Heart right ventricle (tissue), 16 donors: Measurements from ENCODE around the gene NCKAP5. TPM values are rescaled to one million over a fixed set of nuclear protein-coding genes. Genes with fewer than 3 reads are reported as not detected.

ENCODE experiments used
- ATAC-seq, 8 donors: fragments of 200-7000 bp; cut with Tn5 transposase; one replicate each; pipeline ENCODE4 v1.9.1; 2020; ENCODE audit warnings: mild to moderate bottlenecking in 8 of 8, moderate library complexity in 8 of 8, moderate number of reproducible peaks in 1 of 8
- DNase-seq, 2 donors: peaks; one replicate each; pipeline ENCODE4 v3.0.0-alpha.2; 2020
- H3K27ac ChIP-seq, 10 donors: fragments of 200-600 bp; sonication (generic) in 2 of 10; one replicate each; pipeline versions ENCODE4 v1.5.0 to v1.8.0; 2020 to 2022; ENCODE audit warnings: mild to moderate bottlenecking in 3 of 10
- H3K27me3 ChIP-seq, 7 donors: fragments of 200-600 bp; one replicate each; pipeline ENCODE4 v1.8.0; 2021 to 2022; ENCODE audit warnings: mild to moderate bottlenecking in 2 of 7
- H3K36me3 ChIP-seq, 9 donors: fragments of 200-600 bp; sonication (generic) in 1 of 9; one replicate each; pipeline versions ENCODE4 v1.5.0 to v1.8.0; 2020 to 2022; ENCODE audit warnings: mild to moderate bottlenecking in 2 of 9
- H3K4me1 ChIP-seq, 9 donors: fragments of 200-600 bp; sonication (generic) in 1 of 9; one replicate each; pipeline versions ENCODE4 v1.5.0 to v1.8.0; 2020 to 2022; ENCODE audit warnings: mild to moderate bottlenecking in 4 of 9
- H3K4me3 ChIP-seq, 10 donors: fragments of 200-600 bp; sonication (generic) in 2 of 10; one replicate each; pipeline versions ENCODE4 v1.5.0 to v1.8.0; 2020 to 2022; ENCODE audit warnings: mild to moderate bottlenecking in 7 of 10, moderate library complexity in 2 of 10
- H3K9me3 ChIP-seq, 11 donors: fragments of 200-600 bp in 10 of 11; sonication (generic) in 2 of 11; one replicate each; pipeline versions ENCODE4 v1.5.0 to v1.8.0; 2013 to 2022; ENCODE audit warnings: mild to moderate bottlenecking in 2 of 11, control low read depth in 1 of 11, moderate library complexity in 1 of 11
- CTCF ChIP-seq, 9 donors: fragments of 200-600 bp; sonication (generic) in 2 of 9; IDR thresholded peaks; one replicate each; pipeline versions ENCODE4 v1.5.0 to v1.8.0; 2021 to 2022; ENCODE audit warnings: antibody characterized with exemption in 9 of 9, mild to moderate bottlenecking in 5 of 9, moderate library complexity in 1 of 9
- WGBS, 2 donors: extraction: QIAGEN DNeasy Blood & Tissue Kit; methylation state at CpG; one replicate each; pipeline ENCODE4 v1.1.7; 2013; ENCODE audit warnings: inconsistent platforms in 1 of 2; 5-methylcytosine and 5-hydroxymethylcytosine counted together
- intact Hi-C, 10 donors: fragments of 100-400 bp; cut with DNase I; formaldehyde crosslinking; loops; one replicate each; pipeline versions ENCODE4 v1.11.1 to v1.14.2; 2022
- polyA plus RNA-seq, 2 donors: library from polyadenylated mRNA; stranded (reverse); fragments of 200-250 nt; gene quantifications; one replicate each; pipeline ENCODE4 v1.2.3, GENCODE V29; 2013
- total RNA-seq, 10 donors: library from RNA; stranded (reverse); fragmentation: NEBNext Ultra II Directional in 3 of 10; extraction: Animal tissue kit (Norgen Biotek cat#: 25700) in 3 of 10; gene quantifications; one replicate each; pipeline versions ENCODE4 v1.2.1 to v1.2.4, GENCODE V29; 2021 to 2023
- donor health status: Arrhythmogenic right ventricular cardiomyopathy.
- donor health status: ischemic (EF 13 %, LVEDD 7.1; RV severe dilation, severe dysfunction).
- donor health status: healthy with polysubstance abuse.
- donor health status: DM: no; HTN: yes; CAD: no.
- donor health status: DM: no; HTN: no; CAD: no.
- donor health status: ischemic (EF 25% LVEDD 6.9; RV normal size, moderate dysfunction).
- donor health status: ischemic (EF 25% LVEDD 5.7; RV mildly dilated, moderate dysfunction).
- donor health status: healthy.
- donor health status: DM: yes; HTN: yes; CAD: no.
- donor health status: Ischemic cardiomyopathy.
- donor health status: ischemic (EF 35%, LVEDD 5.7; RV mildly dilated, moderate dysfunction).
- donor health status: nonischemic (EF 11% LVEDD 7.7; RV severe dilation, severe dysfunction).
- donor health status: DM: yes; HTN: yes; CAD: no.
- donor health status: PGD.
- donor health status: ischemic (EF 29% LVEDD 5.4; RV normal size, mild dysfunction).
- donor health status: nonischemic (EF 23%, LVEDD 6.1; RV moderate dilation, normal function).

The NCKAP5 gene
- total and polyA plus RNA-seq, 12 donors = 0.57 to 11.7 (median 6.2) TPM

GRCh38 chr2:133173224-133173623, 395.0 kb downstream of the NCKAP5 start:
- H3K36me3 ChIP-seq = no peaks in the 10 kb centered on the region
- H3K9me3 ChIP-seq = no peaks in the 10 kb centered on the region
- TF ChIP-seq CTCF (IDR thresholded peaks at IDR 0.05) = no peak
- intact Hi-C loops = loop anchor here in 8 of 10 donors (5.0 to 10.0 kb wide), 4 partner anchors 382 to 628 kb away; no protein-coding TSS in a partner anchor
- H3K27me3 ChIP-seq = no peaks in the 10 kb centered on the region
- ATAC-seq = no peak
- H3K27ac ChIP-seq = no peak overlapping the region
- no peaks in the 10 kb centered on the region for H3K4me1 ChIP-seq
- H3K4me3 ChIP-seq = no peak overlapping the region
- DNase-seq = no peak

- TF ChIP-seq CTCF (IDR thresholded peaks at IDR 0.05) = peak in 8 of 9 donors; percentile 18 to 64 (median 59)
- Histone ChIP-seq H3K4me1 (no peaks in the 10 kb centered on the region), H3K9me3 (no peaks in the 10 kb centered on the region), H3K27me3 (no peaks in the 10 kb centered on the region), H3K36me3 (no peaks in the 10 kb centered on the region), H3K4me3 (no peak overlapping the region), H3K27ac (no peak overlapping the region)
- WGBS, 2 donors = 28% methylated on average over 3 of the region's 3 CpGs
- intact Hi-C loops = loop anchor here in 8 of 10 donors (5.0 to 10.0 kb wide), 4 partner anchors 383 to 627 kb away; no protein-coding TSS in a partner anchor
- peak in 1 of 2 donors; percentile 4 for DNase-seq
- ATAC-seq = peak in 1 of 8 donors; percentile 35
Observed at GRCh38 chr2:133171393-133172004, 396.8 kb downstream of the NCKAP5 start.

- Histone ChIP-seq H3K9me3 (no peaks in the 10 kb centered on the region), H3K36me3 (no peaks in the 10 kb centered on the region), H3K27ac (no peak overlapping the region), H3K27me3 (no peaks in the 10 kb centered on the region), H3K4me3 (no peak overlapping the region), H3K4me1 (no peaks in the 10 kb centered on the region)
- no peak for TF ChIP-seq CTCF (IDR thresholded peaks at IDR 0.05)
- WGBS, 2 donors = 76 to 77% methylated on average over 10 of the region's 10 CpGs
- no peak for ATAC-seq
- no peak for DNase-seq
- intact Hi-C loops = loop anchor here in 1 of 10 donors (5.0 kb wide), 1 partner anchor 622 kb away; no protein-coding TSS in a partner anchor
Observed at GRCh38 chr2:133169274-133169912, 398.9 kb downstream of the NCKAP5 start.

GRCh38 chr2:133167990-133168389, 400.3 kb downstream of the NCKAP5 start:
- no peak overlapping the region for H3K27ac ChIP-seq
- no peaks in the 10 kb centered on the region for H3K27me3 ChIP-seq
- no peak overlapping the region for H3K4me3 ChIP-seq
- H3K36me3 ChIP-seq = no peaks in the 10 kb centered on the region
- no peaks in the 10 kb centered on the region for H3K4me1 ChIP-seq
- intact Hi-C loops = loop anchor here in 1 of 10 donors (5.0 kb wide), 1 partner anchor 621 kb away; no protein-coding TSS in a partner anchor
- DNase-seq = no peak
- no peak for TF ChIP-seq CTCF (IDR thresholded peaks at IDR 0.05)
- no peaks in the 10 kb centered on the region for H3K9me3 ChIP-seq
- ATAC-seq = no peak
- 95 to 96% methylated on average over 3 of the region's 3 CpGs for WGBS, 2 donors
